GM03348 (cell line): Measurements from ENCODE around the gene E2F6.

Experiments used
- DNase-seq: peaks from one replicate; pipeline ENCODE4 v3.0.0; 2012; ENCODE audit warnings: low spot score

The E2F6 gene

GRCh38 chr2:11493282-11493681, 27.3 kb upstream of the E2F6 start:
- DNase-seq = no peak

GRCh38 chr2:11492720-11493119, 26.8 kb upstream of the E2F6 start:
- no peak for DNase-seq

DNA sequence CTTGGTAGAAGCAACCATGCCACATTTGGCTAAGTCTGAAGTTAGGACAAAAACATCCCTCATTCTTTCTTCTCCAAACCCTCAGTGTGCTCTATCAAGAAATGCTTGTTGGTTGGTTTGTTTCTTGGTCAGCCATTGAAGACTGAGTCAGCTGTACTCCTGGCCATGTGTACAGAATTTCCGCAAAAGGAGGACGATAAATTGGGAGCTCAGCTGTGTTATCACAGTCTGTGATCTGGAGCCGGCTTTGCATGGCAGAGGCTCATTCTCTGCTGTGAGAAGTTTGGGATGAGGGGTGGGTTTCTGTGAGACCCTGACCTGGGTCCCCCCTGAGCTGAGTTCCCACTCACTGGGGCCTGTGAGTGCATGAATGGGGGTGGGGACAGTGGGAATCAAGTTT, 26.3 kb upstream of the E2F6 start:
- no peak for DNase-seq

DNA sequence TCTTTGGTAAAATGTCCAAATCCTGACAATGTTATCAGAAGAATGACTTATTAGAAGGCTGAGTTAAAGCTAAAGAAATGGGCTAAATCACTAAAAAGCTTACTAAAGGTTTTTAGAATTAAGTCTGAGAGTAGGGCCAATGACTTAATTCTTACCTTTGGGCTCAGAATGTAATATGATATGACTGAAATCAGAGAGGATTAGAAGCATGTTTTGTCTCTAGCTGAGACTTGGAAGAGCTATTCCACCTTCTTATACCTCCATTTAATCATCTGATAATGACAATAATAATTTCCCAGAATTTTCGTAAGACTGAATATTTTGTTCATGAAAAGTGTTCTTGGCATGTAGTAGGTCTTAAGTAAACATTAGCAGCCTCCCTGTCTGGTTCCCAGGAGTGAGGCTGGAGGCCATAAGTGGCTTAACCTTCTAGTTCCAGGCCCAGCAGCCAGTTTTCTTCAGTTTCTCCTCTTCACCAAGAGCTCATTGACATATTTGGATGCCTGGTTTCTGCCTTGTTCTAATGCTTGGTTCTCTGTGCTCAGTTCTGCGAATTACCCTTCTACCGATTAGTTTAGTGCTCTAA, 25.5 kb upstream of the E2F6 start:
- DNase-seq = no peak

- no peak for DNase-seq
Measured at GRCh38 chr2:11490194-11490593, 24.2 kb upstream of the E2F6 start.

DNA sequence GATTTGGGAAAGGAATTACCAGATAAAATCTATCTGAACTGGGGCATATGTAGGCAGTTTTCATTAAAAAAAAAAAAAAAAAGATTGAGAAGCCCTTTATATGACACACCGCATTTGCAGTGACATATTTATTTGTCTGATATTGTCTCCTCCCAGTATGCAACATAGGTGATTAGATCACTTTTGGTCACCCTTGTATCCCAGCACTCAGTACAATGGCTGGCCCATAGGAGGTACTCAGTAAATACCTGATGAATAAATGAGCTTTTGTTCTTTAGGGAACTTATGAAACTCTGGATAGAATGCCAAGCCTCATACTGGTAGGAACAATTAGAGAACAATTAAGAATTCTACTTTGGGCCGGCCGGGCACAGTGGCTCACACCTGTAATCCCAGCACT, 22.8 kb upstream of the E2F6 start:
- no peak for DNase-seq

- DNase-seq = no peak
Measured at GRCh38 chr2:11483806-11484617, 18.1 kb upstream of the E2F6 start.

DNA sequence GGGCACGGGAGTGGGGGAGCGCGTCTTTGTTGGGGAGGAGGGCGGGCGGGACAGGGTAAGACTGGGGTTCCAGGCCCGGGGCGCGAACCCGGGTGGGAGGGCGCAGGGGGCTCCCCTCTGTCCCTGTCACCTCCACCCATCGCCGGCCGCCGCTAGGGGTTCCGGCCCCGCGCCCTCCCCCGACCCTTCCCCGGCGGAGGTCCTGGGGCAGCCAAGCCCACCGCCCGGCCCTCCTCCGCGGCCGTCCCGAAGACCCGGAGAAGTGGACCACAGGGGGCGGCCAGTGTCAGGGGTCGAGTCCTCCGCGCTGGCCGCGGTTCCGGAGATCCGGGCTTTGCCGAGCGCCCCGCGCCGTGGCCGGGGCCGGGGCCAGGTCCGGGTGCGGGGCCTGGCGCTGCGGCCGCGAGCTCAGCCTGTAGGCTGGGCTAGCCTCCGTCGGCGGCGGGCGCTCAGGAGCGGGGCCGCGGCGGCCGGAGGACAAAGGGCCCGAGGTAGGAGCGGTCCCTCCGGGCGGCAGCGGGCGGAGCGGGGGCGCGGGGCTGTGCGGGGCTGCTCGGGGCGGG, 16.6 kb upstream of the E2F6 start:
- peak; percentile 41 for DNase-seq

DNA sequence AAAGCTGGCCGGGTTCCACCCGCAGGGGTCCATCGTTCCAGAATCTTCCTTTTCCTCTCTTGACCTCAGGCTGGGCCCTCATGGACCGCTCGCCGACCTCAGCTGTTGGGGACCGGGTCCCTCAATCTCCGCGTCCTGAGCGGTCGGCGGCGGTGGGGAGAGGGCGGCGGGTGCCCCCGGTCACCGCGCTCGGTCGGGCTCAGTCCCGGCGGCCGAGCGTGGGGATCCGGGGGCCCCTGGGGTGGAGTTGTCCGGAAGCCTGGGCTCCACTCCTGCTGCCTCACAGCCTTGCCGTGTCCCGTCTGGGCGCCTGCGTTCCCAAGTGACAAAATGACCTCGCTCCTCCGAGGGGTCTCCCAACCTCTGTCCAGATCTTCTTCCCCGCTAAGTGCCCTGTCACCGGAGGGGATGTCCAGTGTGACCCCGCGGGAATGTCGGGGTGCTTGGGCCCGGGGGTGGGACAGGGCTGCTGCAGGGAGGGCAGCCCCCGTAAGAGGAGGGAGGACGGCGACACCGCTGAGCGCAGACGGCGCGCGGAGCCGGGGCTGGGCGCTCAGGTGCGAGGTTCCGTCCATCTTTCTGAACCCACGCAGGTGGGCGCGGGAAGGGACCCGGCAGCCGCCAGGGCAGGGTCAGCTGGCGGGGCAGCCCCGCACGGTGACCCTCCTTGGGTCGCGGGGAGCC, 16.0 kb upstream of the E2F6 start:
- no peak for DNase-seq

- DNase-seq = no peak
Measured at GRCh38 chr2:11481426-11481788, 15.4 kb upstream of the E2F6 start.

- DNase-seq = no peak
Measured at GRCh38 chr2:11480859-11481258, 14.9 kb upstream of the E2F6 start.

DNA sequence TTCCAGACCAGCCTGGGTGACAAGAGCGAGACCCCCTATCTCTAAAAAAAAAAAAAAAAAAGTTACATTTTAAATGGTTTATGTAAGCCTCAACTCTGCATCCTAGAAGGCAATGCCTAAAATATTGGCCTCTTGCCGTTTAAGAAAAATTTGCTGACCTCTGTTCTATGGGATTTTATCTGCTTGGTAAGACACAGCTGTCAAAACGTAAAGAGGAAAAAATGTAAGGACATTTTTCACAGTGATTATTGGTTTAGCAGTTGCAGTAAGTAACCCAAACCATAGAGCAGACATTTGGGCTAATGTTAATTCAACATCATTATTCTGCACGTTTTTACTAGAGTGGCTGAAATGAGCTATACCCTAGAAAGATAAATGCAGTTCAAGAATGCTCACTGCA, 14.4 kb upstream of the E2F6 start:
- DNase-seq = no peak

- no peak for DNase-seq
Measured at GRCh38 chr2:11478899-11479605, 13.1 kb upstream of the E2F6 start.

- peak; percentile 74 for DNase-seq
Measured at GRCh38 chr2:11477994-11478393, 12.0 kb upstream of the E2F6 start.

GRCh38 chr2:11473659-11474433, 7.9 kb upstream of the E2F6 start:
- DNase-seq = no peak

GRCh38 chr2:11467749-11468148, 1.8 kb upstream of the E2F6 start:
- no peak for DNase-seq

DNA sequence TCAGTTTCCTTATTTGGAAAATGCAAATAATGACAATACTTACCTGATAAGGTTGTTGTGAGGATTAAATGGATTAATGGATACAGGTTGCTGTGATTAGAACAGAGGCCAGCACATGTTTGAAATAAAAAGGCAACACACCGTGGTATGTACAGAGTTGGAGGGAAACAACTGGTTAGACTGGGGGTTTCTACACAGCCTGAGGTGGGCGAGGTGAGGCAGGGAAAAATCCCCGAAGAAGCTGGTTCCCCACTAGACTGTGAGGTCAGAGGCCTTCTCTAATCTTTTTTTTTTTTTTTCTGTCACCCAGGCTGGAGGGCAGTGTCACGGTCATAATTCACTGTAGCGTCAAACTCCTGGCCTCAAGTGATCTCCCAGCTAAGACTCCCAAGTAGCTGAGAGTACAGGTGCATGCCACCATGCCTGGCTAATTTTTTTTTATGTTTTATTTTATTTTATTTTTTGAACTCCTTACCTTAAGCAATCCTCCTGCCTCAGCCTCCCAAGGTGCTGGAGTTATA, 1.2 kb upstream of the E2F6 start:
- DNase-seq = no peak

DNA sequence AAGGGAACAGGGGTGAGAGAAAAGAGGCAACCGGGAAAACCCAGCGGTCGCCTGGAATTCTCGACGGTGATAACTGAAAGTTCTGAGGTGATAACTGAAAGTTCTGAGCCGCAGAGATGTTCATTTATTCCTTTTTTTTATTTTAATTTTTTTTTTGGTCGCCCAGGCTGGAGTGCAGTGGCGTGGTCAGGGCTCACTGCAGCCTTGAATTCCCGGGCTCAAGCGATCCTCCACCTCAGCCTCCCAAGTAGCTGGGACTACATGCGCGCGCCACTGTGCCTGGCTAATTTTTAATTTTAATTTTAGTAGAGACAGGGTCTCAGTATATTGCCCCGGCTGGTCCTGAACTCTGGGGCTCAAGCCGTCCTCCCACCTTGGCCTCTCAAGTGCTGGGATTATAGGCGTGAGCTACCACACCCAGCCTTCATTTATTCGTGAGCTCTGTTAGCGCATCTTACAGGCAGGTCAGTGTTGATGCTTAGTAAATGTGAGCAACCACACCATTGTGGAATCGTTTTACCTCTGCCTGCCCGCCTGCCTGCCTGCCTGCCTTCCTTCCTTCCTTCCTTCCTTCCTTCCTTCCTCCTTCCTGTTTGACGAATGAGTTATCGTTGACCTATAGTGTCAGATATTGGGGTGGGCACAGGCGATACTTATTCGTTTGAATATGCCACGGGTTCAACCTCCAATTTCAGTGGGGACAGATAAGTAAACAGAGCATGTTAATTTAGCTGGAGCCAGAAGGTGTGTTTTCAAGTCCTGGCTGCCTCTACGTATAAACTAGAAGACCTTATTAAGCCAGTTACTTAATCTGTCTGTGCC, 557 bp upstream of the E2F6 start:
- no peak for DNase-seq

DNA sequence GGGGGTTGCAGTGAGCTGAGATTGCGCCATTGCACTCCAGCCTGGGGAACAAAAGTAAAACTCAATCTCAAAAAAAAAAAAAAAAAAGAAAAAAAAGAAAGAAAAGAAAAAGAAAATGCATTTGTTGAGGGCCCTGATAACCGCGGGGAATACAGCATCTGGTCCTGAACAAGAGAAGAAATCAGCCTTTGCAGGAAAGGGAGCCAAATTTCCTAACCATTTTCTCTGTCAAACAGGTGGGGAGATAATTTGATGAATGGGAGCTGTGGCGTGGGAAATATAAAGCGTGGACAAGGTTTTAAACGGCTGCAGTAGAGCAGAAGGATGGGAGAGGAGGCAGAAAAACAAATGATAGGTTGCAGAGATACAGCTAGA, 864 bp downstream of the E2F6 start:
- DNase-seq = no peak

- no peak for DNase-seq
Measured at GRCh38 chr2:11459816-11460215, 6.1 kb downstream of the E2F6 start.

DNA sequence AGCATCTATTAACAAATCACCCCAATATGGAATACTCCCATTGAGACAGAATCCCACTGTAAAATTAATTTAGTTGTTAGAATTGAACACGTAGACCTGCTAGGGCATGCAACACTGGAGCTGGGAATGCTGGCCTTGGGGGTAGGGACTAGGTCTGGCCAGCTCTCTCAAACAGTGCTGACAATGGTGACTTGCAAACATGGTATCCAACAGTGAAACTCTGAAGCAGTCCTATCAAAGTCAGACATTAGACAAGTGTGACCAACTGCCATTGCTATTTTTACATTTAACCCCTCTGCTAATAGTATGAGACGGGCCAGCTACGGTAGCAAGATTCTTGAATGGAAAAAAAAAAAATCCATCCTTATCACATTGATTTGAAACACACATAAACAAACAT, 7.2 kb downstream of the E2F6 start:
- DNase-seq = no peak
